D341Med (cell line): Measurements from ENCODE around the gene APOBEC3F.
"Not testable (repeated sequence)": the region's sequence is repeated elsewhere in the genome, so short reads cannot be mapped to it uniquely, and the experiment has no call there.

Source experiments
- DNase-seq: peaks from one replicate; pipeline ENCODE4 v3.0.0; 2012; ENCODE audit warnings: low spot score

The APOBEC3F gene

GRCh38 chr22:39040538-39041296 lies at the start of gene APOBEC3F:
TSS of gene APOBEC3F (plus strand) at chr22:39040864. CDS start at chr22:39040961, 97 bp downstream.
- DNase-seq: not testable (repeated sequence)

- DNase-seq: not testable (repeated sequence)
Measured at GRCh38 chr22:38992871-38993371, 47.7 kb upstream of the APOBEC3F start.

GRCh38 chr22:38996105-38996504 lies 44.6 kb upstream of the APOBEC3F start:
- DNase-seq: no peak

GRCh38 chr22:38997518-38997917 lies 43.1 kb upstream of the APOBEC3F start:
- DNase-seq: no peak

GRCh38 chr22:39003165-39003638 lies 37.5 kb upstream of the APOBEC3F start:
- DNase-seq: peak; percentile 75

GRCh38 chr22:39007177-39007576 lies 33.5 kb upstream of the APOBEC3F start:
- no peak for DNase-seq

GRCh38 chr22:39008271-39008850 lies 32.3 kb upstream of the APOBEC3F start:
- not testable (repeated sequence) for DNase-seq

GRCh38 chr22:39010946-39011345 lies 29.7 kb upstream of the APOBEC3F start:
- DNase-seq: no peak

GRCh38 chr22:39012533-39013511 lies 27.8 kb upstream of the APOBEC3F start:
- no peak for DNase-seq

- not testable (repeated sequence) for DNase-seq
Measured at GRCh38 chr22:39013561-39013941, 27.1 kb upstream of the APOBEC3F start.

GRCh38 chr22:39013942-39014722 lies 26.5 kb upstream of the APOBEC3F start, which contains the start of gene APOBEC3C:
TSS of gene APOBEC3C (plus strand) at chr22:39014257. CDS start at chr22:39014363, 106 bp downstream.
- DNase-seq: no peak

GRCh38 chr22:39014723-39015121 lies 25.9 kb upstream of the APOBEC3F start:
- DNase-seq: not testable (repeated sequence)

- DNase-seq: no peak
Measured at GRCh38 chr22:39016592-39016991, 24.1 kb upstream of the APOBEC3F start.

GRCh38 chr22:39017596-39018365 lies 22.9 kb upstream of the APOBEC3F start:
- no peak for DNase-seq

GRCh38 chr22:39020021-39020651 lies 20.5 kb upstream of the APOBEC3F start:
- DNase-seq: not testable (repeated sequence)

- no peak for DNase-seq
Measured at GRCh38 chr22:39021552-39022250, 19.0 kb upstream of the APOBEC3F start.

- DNase-seq: no peak
Measured at GRCh38 chr22:39024519-39025308, 15.9 kb upstream of the APOBEC3F start.

GRCh38 chr22:39026509-39027150 lies 14.0 kb upstream of the APOBEC3F start:
- no peak for DNase-seq
